Activated CD8-positive, alpha-beta T cell treated with anti-CD3 and anti-CD28 coated beads for 36 hours (primary cell): ENCODE measurements around the gene CAMSAP2. TPM values are rescaled to one million over a fixed set of nuclear protein-coding genes. Genes with fewer than 3 reads are reported as not detected.

Experiments
- ATAC-seq: fragments of 200-7000 bp; cut with Tn5 transposase; one replicate; pipeline ENCODE4 v1.10.0; 2021; ENCODE audit warnings: mild to moderate bottlenecking, moderate library complexity
- CTCF ChIA-PET: fragments of 350-600 bp; sonication (Branson Sonifier 250); formaldehyde crosslinking; loops from one replicate; lab custom pipeline; 2021; ENCODE audit warnings: antibody characterized with exemption; lab: Charles Lee
- POLR2A ChIA-PET: fragments of 350-600 bp; sonication (Branson Sonifier 250); formaldehyde crosslinking; loops from one replicate; lab custom pipeline; 2021; ENCODE audit warnings: antibody characterized with exemption; lab: Charles Lee
- DNase-seq: peaks from one replicate; pipeline ENCODE4 v3.0.0-alpha.2; 2020
- H3K27ac Mint-ChIP-seq: one replicate; pipeline ENCODE4 v1.8.0; 2021; ENCODE audit warnings: mild to moderate bottlenecking, mixed read lengths
- H3K27me3 Mint-ChIP-seq: one replicate; pipeline ENCODE4 v1.8.0; 2021; ENCODE audit warnings: mixed read lengths
- H3K36me3 Mint-ChIP-seq: one replicate; pipeline ENCODE4 v1.8.0; 2021; ENCODE audit warnings: low read depth, mixed read lengths
- H3K4me1 Mint-ChIP-seq: one replicate; pipeline ENCODE4 v1.8.0; 2021; ENCODE audit warnings: low read depth, mixed read lengths
- H3K4me3 Mint-ChIP-seq: one replicate; pipeline ENCODE4 v1.8.0; 2021; ENCODE audit warnings: mild to moderate bottlenecking, moderate library complexity, mixed read lengths
- H3K9me3 Mint-ChIP-seq: one replicate; pipeline ENCODE4 v1.8.0; 2021; ENCODE audit warnings: mixed read lengths
- intact Hi-C: fragments of 100-400 bp; cut with micrococcal nuclease; formaldehyde crosslinking; loops from one replicate; pipeline ENCODE4 v1.10.0; 2022
- total RNA-seq, 2 experiments: library from RNA; stranded (reverse); gene quantifications; one replicate each; pipeline ENCODE4 v1.2.3, GENCODE V29; 2021
- TF ChIP-seq, protein P1 (sequence below): fragments of 200-600 bp; IDR thresholded peaks from one replicate; pipeline ENCODE4 v1.8.0; 2022; ENCODE audit warnings: antibody characterized with exemption, mild to moderate bottlenecking

The CAMSAP2 gene
- total RNA-seq, 2 experiments from 2014 or later = 1.8 to 2.1 TPM

DNA sequence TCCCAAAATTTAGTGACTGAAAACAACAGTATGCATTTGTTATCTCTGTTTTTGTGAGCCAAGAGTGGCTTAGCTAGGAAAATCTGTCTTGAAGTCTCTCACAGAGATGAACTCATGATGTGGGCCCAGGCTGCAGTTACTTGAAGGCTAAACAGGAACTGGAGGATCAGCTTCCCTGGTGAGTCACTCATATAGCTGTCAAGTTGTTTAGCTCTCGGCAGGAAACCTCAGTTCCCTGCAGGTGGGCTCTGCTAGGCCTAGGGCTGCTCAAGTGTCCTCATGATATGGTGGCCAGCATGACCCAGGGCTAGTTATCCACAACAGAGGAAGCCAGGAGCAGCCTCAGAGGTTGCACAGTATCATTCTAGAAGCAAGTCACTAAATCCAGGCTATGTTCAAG is 38.8 kb upstream of the CAMSAP2 start:
- no peaks in the 10 kb centered on the region for H3K4me1 Mint-ChIP-seq
- ChIA-PET CTCF (no interaction called here), POLR2A (no interaction called here)
- H3K9me3 Mint-ChIP-seq = no peaks in the 10 kb centered on the region
- no peak overlapping the region for H3K4me3 Mint-ChIP-seq
- H3K36me3 Mint-ChIP-seq = no peaks in the 10 kb centered on the region
- no peaks in the 10 kb centered on the region for H3K27me3 Mint-ChIP-seq
- ATAC-seq (no peak), DNase-seq (no peak)
- no peak overlapping the region for H3K27ac Mint-ChIP-seq
- TF ChIP-seq, protein P1, sequence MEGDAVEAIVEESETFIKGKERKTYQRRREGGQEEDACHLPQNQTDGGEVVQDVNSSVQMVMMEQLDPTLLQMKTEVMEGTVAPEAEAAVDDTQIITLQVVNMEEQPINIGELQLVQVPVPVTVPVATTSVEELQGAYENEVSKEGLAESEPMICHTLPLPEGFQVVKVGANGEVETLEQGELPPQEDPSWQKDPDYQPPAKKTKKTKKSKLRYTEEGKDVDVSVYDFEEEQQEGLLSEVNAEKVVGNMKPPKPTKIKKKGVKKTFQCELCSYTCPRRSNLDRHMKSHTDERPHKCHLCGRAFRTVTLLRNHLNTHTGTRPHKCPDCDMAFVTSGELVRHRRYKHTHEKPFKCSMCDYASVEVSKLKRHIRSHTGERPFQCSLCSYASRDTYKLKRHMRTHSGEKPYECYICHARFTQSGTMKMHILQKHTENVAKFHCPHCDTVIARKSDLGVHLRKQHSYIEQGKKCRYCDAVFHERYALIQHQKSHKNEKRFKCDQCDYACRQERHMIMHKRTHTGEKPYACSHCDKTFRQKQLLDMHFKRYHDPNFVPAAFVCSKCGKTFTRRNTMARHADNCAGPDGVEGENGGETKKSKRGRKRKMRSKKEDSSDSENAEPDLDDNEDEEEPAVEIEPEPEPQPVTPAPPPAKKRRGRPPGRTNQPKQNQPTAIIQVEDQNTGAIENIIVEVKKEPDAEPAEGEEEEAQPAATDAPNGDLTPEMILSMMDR = no peak
- intact Hi-C loops = no loop called here

DNA sequence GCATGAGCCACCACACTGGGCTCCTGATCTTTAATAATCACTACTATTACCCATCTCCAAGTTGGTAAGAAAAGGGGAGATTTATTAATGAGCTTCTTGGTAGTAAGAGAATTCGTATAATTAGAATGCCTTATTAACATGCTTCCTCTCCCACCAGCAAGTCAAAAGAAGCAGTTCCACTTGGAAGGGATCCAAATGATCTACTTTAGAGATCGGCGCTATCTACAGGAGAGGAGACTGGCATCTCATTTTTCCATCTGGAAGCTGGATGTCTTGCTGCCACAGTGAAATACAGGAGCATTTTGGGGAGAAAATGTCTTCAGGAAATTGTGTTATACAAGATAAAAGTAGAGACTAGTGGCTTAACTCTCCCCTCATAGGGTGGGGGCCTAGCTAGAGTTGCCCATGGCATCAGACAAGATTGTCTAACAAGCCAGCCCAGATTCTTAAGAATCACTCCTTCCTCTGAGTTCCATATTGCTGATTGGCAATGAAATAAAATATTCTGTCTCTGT is 33.6 kb upstream of the CAMSAP2 start:
- no peaks in the 10 kb centered on the region for H3K9me3 Mint-ChIP-seq
- H3K4me3 Mint-ChIP-seq = no peak overlapping the region
- CTCF ChIA-PET = interaction anchor here (0.9 kb wide), 1 partner anchor 11 kb away, joined by 3 read pairs; no protein-coding TSS in a partner anchor
- TF ChIP-seq, protein P1 = no peak
- no peaks in the 10 kb centered on the region for H3K4me1 Mint-ChIP-seq
- intact Hi-C loops = no loop called here
- no peaks in the 10 kb centered on the region for H3K36me3 Mint-ChIP-seq
- POLR2A ChIA-PET = interaction anchor here (0.8 kb wide), 1 partner anchor 35 kb away, joined by 3 read pairs; the partner anchor contains the start of gene DDX59
- H3K27me3 Mint-ChIP-seq = no peaks in the 10 kb centered on the region
- ATAC-seq = no peak
- DNase-seq = no peak
- no peak overlapping the region for H3K27ac Mint-ChIP-seq

DNA sequence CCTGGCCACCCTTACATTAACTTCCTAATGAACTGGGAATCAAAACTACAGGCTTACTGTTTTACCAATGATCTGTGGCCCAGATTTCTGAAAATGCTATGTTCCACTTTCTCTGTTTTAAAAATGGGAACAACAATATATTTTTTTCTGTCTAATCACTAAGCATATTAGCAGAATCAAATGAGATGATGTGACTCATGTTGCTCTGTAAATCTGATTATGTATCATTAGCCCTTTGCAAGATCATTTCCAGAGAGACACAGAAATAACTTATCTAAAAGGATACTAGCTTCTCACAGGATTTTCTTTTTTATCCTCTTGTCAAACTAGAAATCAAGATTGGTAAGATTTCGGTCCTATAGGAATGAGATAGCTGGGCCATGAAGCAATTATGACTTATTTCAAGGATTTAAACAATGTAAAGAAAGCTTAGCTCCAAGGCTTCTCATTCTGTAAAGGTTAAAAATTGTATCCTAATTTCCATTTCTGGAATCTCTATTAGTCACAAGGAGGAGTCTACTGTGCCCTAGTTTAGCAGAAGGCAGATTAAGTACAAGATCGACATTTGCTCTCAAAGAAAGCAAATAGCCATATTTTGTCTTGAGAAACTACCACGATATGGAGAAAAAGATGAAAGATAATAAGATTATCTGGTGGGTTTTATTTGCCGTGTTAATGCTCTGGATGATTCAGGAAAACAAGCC is 32.4 kb upstream of the CAMSAP2 start:
- Mint-ChIP-seq H3K27me3 (no peaks in the 10 kb centered on the region), H3K4me1 (no peaks in the 10 kb centered on the region), H3K36me3 (no peaks in the 10 kb centered on the region), H3K27ac (no peak overlapping the region), H3K9me3 (no peaks in the 10 kb centered on the region), H3K4me3 (no peak overlapping the region)
- POLR2A ChIA-PET = no interaction called here
- TF ChIP-seq, protein P1 = no peak
- CTCF ChIA-PET = no interaction called here
- intact Hi-C loops = no loop called here
- DNase-seq = no peak
- ATAC-seq = no peak

DNA sequence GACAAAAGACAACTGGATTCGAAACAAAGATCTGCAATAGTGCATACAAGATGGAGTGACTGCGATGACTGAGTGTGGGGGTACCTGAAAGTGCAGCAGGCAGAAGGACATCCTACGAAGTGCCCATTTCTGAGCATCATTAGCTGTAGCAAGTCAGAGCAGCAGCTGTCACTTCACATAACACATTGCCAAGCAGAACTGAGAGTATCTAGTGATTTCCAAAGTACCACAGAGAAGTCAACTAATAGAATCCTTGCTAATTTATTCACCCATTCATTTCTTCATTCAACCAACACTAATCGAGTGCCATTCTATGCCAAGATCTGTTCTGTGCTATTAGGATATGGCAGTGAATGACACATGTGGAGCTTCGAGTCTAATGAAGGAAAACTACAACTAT is 31.6 kb upstream of the CAMSAP2 start:
- CTCF ChIA-PET = no interaction called here
- Mint-ChIP-seq H3K27ac (no peak overlapping the region), H3K9me3 (no peaks in the 10 kb centered on the region), H3K4me3 (no peak overlapping the region), H3K36me3 (no peaks in the 10 kb centered on the region), H3K4me1 (no peaks in the 10 kb centered on the region), H3K27me3 (no peaks in the 10 kb centered on the region)
- intact Hi-C loops = no loop called here
- TF ChIP-seq, protein P1 = no peak
- POLR2A ChIA-PET = no interaction called here
- DNase-seq (no peak), ATAC-seq (no peak)

DNA sequence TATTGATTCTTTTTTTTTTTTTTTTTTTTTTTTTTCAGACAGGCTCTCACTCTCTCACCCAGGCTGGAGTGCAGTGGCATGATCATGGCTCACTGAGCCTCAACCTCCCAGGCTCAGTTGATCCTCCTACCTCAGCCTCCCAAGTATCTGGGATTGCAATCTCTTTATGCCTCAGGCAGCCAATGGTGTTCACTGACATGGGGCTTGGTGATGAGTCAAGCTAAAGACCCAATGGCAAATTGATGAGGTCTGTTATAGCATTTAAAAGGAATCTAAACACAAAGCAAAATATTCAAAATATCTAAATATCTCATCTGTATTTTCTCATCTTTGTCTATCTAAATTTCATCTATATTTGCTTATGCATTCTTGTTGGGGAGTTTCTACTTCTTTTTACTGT is 30.5 kb upstream of the CAMSAP2 start:
- H3K27me3 Mint-ChIP-seq = no peaks in the 10 kb centered on the region
- no peaks in the 10 kb centered on the region for H3K36me3 Mint-ChIP-seq
- CTCF ChIA-PET = no interaction called here
- DNase-seq (no peak), ATAC-seq (no peak)
- no peak overlapping the region for H3K4me3 Mint-ChIP-seq
- H3K4me1 Mint-ChIP-seq = no peaks in the 10 kb centered on the region
- POLR2A ChIA-PET = no interaction called here
- no peak overlapping the region for H3K27ac Mint-ChIP-seq
- no peaks in the 10 kb centered on the region for H3K9me3 Mint-ChIP-seq
- TF ChIP-seq, protein P1 = no peak
- intact Hi-C loops = no loop called here
